Calu3 (cell line): Measurements from ENCODE around the gene RNPS1. TPM values are rescaled to one million over a fixed set of nuclear protein-coding genes. Genes with fewer than 3 reads are reported as not detected.
A peak's percentile ranks its signal among the peaks of the same experiment; 100 is the strongest.

Experiments used
- BruUV-seq: library from RNA; stranded (reverse); fragments of 400-500 nt; replicated peaks from 2 replicates; lab custom pipeline; 2021; lab: Mats Ljungman, UMichigan
- CTCF ChIA-PET: fragments of 300-600 bp; sonication (Branson Sonifier 250); formaldehyde crosslinking; loops from one replicate; lab custom pipeline; 2022; ENCODE audit warnings: antibody characterized with exemption; lab: Charles Lee
- DNase-seq: peaks from one replicate; pipeline ENCODE4 v3.0.0; 2022
- H3K27ac Mint-ChIP-seq: one replicate; pipeline ENCODE4 v1.8.0; 2022; ENCODE audit warnings: mixed read lengths; ENCODE audit not compliant: unreplicated experiment
- H3K27me3 Mint-ChIP-seq: one replicate; pipeline ENCODE4 v1.8.0; 2022; ENCODE audit warnings: mixed read lengths; ENCODE audit not compliant: unreplicated experiment
- H3K36me3 Mint-ChIP-seq: one replicate; pipeline ENCODE4 v1.8.0; 2022; ENCODE audit warnings: mild to moderate bottlenecking, moderate library complexity, mixed read lengths; ENCODE audit not compliant: insufficient read depth, unreplicated experiment
- H3K4me1 Mint-ChIP-seq: one replicate; pipeline ENCODE4 v1.8.0; 2022; ENCODE audit warnings: mild to moderate bottlenecking, low read depth, mixed read lengths; ENCODE audit not compliant: unreplicated experiment
- H3K4me3 Mint-ChIP-seq: one replicate; pipeline ENCODE4 v1.8.0; 2022; ENCODE audit warnings: mild to moderate bottlenecking, low read depth, moderate library complexity, mixed read lengths; ENCODE audit not compliant: unreplicated experiment
- H3K9me3 Mint-ChIP-seq: one replicate; pipeline ENCODE4 v1.8.0; 2022; ENCODE audit warnings: low read depth, mixed read lengths; ENCODE audit not compliant: unreplicated experiment
- CTCF ChIP-seq: fragments of 200-600 bp; IDR thresholded peaks from one replicate; pipeline ENCODE4 v1.8.0; 2022; ENCODE audit warnings: antibody characterized with exemption; ENCODE audit not compliant: unreplicated experiment
- intact Hi-C: fragments of 100-400 bp; cut with micrococcal nuclease; formaldehyde crosslinking; loops from one replicate; pipeline ENCODE4 v1.10.0; 2022; ENCODE audit not compliant: unreplicated experiment
- total RNA-seq: library from RNA; stranded (reverse); gene quantifications from 2 replicates; pipeline ENCODE4 v1.2.3, GENCODE V29; 2022

RNPS1 gene
- total RNA-seq, 1 experiment from 2014 or later: 287 TPM

GRCh38 chr16:2208308-2208707 is 59.6 kb downstream of the RNPS1 start:
- H3K4me1 Mint-ChIP-seq: peaks cover 47% of the 10 kb centered on the region
- CTCF ChIA-PET: no interaction called here
- H3K36me3 Mint-ChIP-seq: peaks cover 87% of the 10 kb centered on the region
- TF ChIP-seq CTCF: no peak
- no TSS peak for BruUV-seq
- H3K4me3 Mint-ChIP-seq: no peak overlapping the region
- DNase-seq: no peak
- H3K9me3 Mint-ChIP-seq: no peaks in the 10 kb centered on the region
- H3K27me3 Mint-ChIP-seq: no peaks in the 10 kb centered on the region
- intact Hi-C loops: no loop called here
- H3K27ac Mint-ChIP-seq: no peak overlapping the region

- Mint-ChIP-seq H3K4me3 (peak overlapping the region; percentile 17), H3K9me3 (no peaks in the 10 kb centered on the region), H3K27me3 (no peaks in the 10 kb centered on the region), H3K36me3 (peaks cover 83% of the 10 kb centered on the region), H3K4me1 (peaks cover 42% of the 10 kb centered on the region), H3K27ac (no peak overlapping the region)
- no peak for TF ChIP-seq CTCF
- BruUV-seq: no TSS peak
- DNase-seq: no peak
- CTCF ChIA-PET: no interaction called here
- intact Hi-C loops: no loop called here
These were observed 60.1 kb downstream of the RNPS1 start for GRCh38 chr16:2207872-2208271.

GRCh38 chr16:2206780-2207433 is 61.0 kb downstream of the RNPS1 start:
- Mint-ChIP-seq H3K4me3 (peak overlapping the region; percentile 80), H3K4me1 (peaks cover 33% of the 10 kb centered on the region), H3K36me3 (peaks cover 73% of the 10 kb centered on the region), H3K9me3 (no peaks in the 10 kb centered on the region), H3K27ac (no peak overlapping the region), H3K27me3 (peaks cover 8% of the 10 kb centered on the region)
- no peak for TF ChIP-seq CTCF
- no peak for DNase-seq
- BruUV-seq: no TSS peak
- intact Hi-C loops: no loop called here
- CTCF ChIA-PET: no interaction called here

GRCh38 chr16:2206420-2206779 is 61.5 kb downstream of the RNPS1 start:
- H3K4me1 Mint-ChIP-seq: peaks cover 28% of the 10 kb centered on the region
- CTCF ChIA-PET: interaction anchor here (0.5 kb wide), 1 partner anchor 16 kb away, joined by 5 read pairs; no protein-coding TSS in a partner anchor
- TF ChIP-seq CTCF: no peak
- peak overlapping the region; percentile 53 for H3K27ac Mint-ChIP-seq
- intact Hi-C loops: no loop called here
- no peak for DNase-seq
- BruUV-seq: TSS peak; percentile 44
- peaks cover 14% of the 10 kb centered on the region for H3K27me3 Mint-ChIP-seq
- H3K36me3 Mint-ChIP-seq: peaks cover 68% of the 10 kb centered on the region
- H3K9me3 Mint-ChIP-seq: no peaks in the 10 kb centered on the region
- H3K4me3 Mint-ChIP-seq: peak overlapping the region; percentile 80
